PC-3 (cell line): ENCODE measurements around the gene OLFM2. TPM values are rescaled to one million over a fixed set of nuclear protein-coding genes. Genes with fewer than 3 reads are reported as not detected.

ENCODE experiments used
- ATAC-seq: fragments of 200-7000 bp; cut with Tn5 transposase; 2 replicates; pipeline ENCODE4 v1.9.1; 2020; ENCODE audit warnings: mild to moderate bottlenecking, moderate library complexity
- BruUV-seq: library from RNA; stranded (reverse); fragments of 400-500 nt; replicated peaks from 2 replicates; lab custom pipeline; 2021; lab: Mats Ljungman, UMichigan
- CTCF ChIA-PET: fragments of 300-600 bp; sonication (Branson Sonifier 250); formaldehyde crosslinking; loops from one replicate; lab custom pipeline; 2022; ENCODE audit warnings: antibody characterized with exemption; lab: Charles Lee
- POLR2A ChIA-PET: fragments of 300-600 bp; sonication (Branson Sonifier 250); formaldehyde crosslinking; loops from one replicate; lab custom pipeline; 2022; ENCODE audit warnings: antibody characterized with exemption; ENCODE audit not compliant: unreplicated experiment; lab: Charles Lee
- DNase-seq: peaks from one replicate; pipeline ENCODE4 v3.0.0-alpha.2; 2015
- H2AFZ ChIP-seq: fragments of 300-600 bp; sonication (generic); 2 replicates; pipeline ENCODE4 v1.6.0; 2016; ENCODE audit warnings: antibody characterized with exemption, low read length
- H3F3A ChIP-seq: fragments of 300-600 bp; sonication (generic); one replicate; pipeline ENCODE4 v1.6.0; 2017; ENCODE audit warnings: antibody characterized with exemption, low read length, control low read depth, mild to moderate bottlenecking; ENCODE audit not compliant: unreplicated experiment
- H3K27ac ChIP-seq: fragments of 300-600 bp; sonication (generic); 2 replicates; pipeline ENCODE4 v1.5.1; 2016; ENCODE audit warnings: mild to moderate bottlenecking, low read length
- H3K27me3 ChIP-seq: fragments of 300-600 bp; sonication (generic); 2 replicates; pipeline ENCODE4 v1.6.1; 2016; ENCODE audit warnings: low read length, mixed read lengths
- H3K36me3 ChIP-seq: fragments of 300-600 bp; sonication (generic); 2 replicates; pipeline ENCODE4 v1.6.1; 2016; ENCODE audit warnings: low read depth, mixed run types, low read length, mixed read lengths
- H3K4me1 ChIP-seq: fragments of 300-600 bp; sonication (generic); 2 replicates; pipeline ENCODE4 v1.5.1; 2016; ENCODE audit warnings: low read length; ENCODE audit not compliant: insufficient read depth
- H3K4me2 ChIP-seq: fragments of 300-600 bp; sonication (generic); 2 replicates; pipeline ENCODE4 v1.6.0; 2016; ENCODE audit warnings: low read length
- H3K4me3 ChIP-seq: fragments of 300-600 bp; sonication (generic); 2 replicates; pipeline ENCODE4 v1.5.1; 2016; ENCODE audit warnings: mild to moderate bottlenecking, low read length, mixed read lengths
- H3K79me2 ChIP-seq: fragments of 300-600 bp; sonication (generic); 2 replicates; pipeline ENCODE4 v1.6.1; 2017; ENCODE audit warnings: low read length, mixed read lengths
- H3K9ac ChIP-seq: fragments of 300-600 bp; sonication (generic); 2 replicates; pipeline ENCODE4 v1.6.0; 2016; ENCODE audit warnings: mild to moderate bottlenecking, low read length
- H3K9me2 ChIP-seq: fragments of 300-600 bp; sonication (generic); replicated peaks from 2 replicates; pipeline ENCODE4 v1.6.1; 2016; ENCODE audit warnings: mixed run types, low read length, mixed read lengths
- H3K9me3 ChIP-seq: fragments of 300-600 bp; sonication (generic); 2 replicates; pipeline ENCODE4 v1.6.1; 2016; ENCODE audit warnings: low read length, mixed read lengths
- H4K20me1 ChIP-seq: fragments of 300-600 bp; sonication (generic); 2 replicates; pipeline ENCODE4 v1.6.1; 2016; ENCODE audit warnings: low read length, mixed read lengths
- EZH2 ChIP-seq: fragments of 300-600 bp; sonication (generic); IDR thresholded peaks from one replicate; pipeline ENCODE4 v1.6.1; 2017; ENCODE audit warnings: antibody characterized with exemption, mild to moderate bottlenecking, low read length; ENCODE audit not compliant: unreplicated experiment
- EZH2phosphoT487 ChIP-seq: fragments of 300-600 bp; sonication (generic); IDR thresholded peaks from 2 replicates; pipeline ENCODE4 v1.6.1; 2018; ENCODE audit warnings: mild to moderate bottlenecking, antibody characterized with exemption, low read length, borderline replicate concordance
- intact Hi-C: fragments of 100-400 bp; cut with micrococcal nuclease; formaldehyde crosslinking; loops from 2 replicates; pipeline ENCODE4 v1.9.0; 2023
- total RNA-seq: library from RNA; depleted of rRNA; stranded (reverse); fragments of >200 nt; gene quantifications from 2 replicates; pipeline ENCODE4 v1.2.3, GENCODE V29; 2014
- TF ChIP-seq, protein P1 (sequence below): fragments of 300-600 bp; sonication (generic); conservative IDR thresholded peaks from 2 replicates; pipeline ENCODE4 v1.5.1; 2017; ENCODE audit warnings: antibody characterized with exemption, low read depth, mild to moderate bottlenecking, low read length

Gene OLFM2
- total RNA-seq, 1 experiment from 2014 or later: 1.6 TPM

- ATAC-seq: peak; percentile 20
- H3K9me2 ChIP-seq: no peaks in the 10 kb centered on the region
- H2AFZ ChIP-seq: no peak overlapping the region
- intact Hi-C loops: no loop called here
- DNase-seq: no peak
- H3K9me3 ChIP-seq: no peaks in the 10 kb centered on the region
- peaks cover 14% of the 10 kb centered on the region for H3K27me3 ChIP-seq
- no peak for TF ChIP-seq EZH2
- TF ChIP-seq, protein P1, sequence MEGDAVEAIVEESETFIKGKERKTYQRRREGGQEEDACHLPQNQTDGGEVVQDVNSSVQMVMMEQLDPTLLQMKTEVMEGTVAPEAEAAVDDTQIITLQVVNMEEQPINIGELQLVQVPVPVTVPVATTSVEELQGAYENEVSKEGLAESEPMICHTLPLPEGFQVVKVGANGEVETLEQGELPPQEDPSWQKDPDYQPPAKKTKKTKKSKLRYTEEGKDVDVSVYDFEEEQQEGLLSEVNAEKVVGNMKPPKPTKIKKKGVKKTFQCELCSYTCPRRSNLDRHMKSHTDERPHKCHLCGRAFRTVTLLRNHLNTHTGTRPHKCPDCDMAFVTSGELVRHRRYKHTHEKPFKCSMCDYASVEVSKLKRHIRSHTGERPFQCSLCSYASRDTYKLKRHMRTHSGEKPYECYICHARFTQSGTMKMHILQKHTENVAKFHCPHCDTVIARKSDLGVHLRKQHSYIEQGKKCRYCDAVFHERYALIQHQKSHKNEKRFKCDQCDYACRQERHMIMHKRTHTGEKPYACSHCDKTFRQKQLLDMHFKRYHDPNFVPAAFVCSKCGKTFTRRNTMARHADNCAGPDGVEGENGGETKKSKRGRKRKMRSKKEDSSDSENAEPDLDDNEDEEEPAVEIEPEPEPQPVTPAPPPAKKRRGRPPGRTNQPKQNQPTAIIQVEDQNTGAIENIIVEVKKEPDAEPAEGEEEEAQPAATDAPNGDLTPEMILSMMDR: no peak
- TF ChIP-seq EZH2phosphoT487: no peak
- no peaks in the 10 kb centered on the region for H3K36me3 ChIP-seq
- H3K9ac ChIP-seq: peak overlapping the region; percentile 11; the same call in 1 of the 2 replicates
- CTCF ChIA-PET: interaction anchor here (0.9 kb wide), 1 partner anchor 92 kb away, joined by 5 read pairs; no protein-coding TSS in a partner anchor
- no peaks in the 10 kb centered on the region for H3K79me2 ChIP-seq
- peak overlapping the region; percentile 42; the same call in 1 of the 2 replicates for H3K4me3 ChIP-seq
- POLR2A ChIA-PET: no interaction called here
- H3K27ac ChIP-seq: no peak overlapping the region
- H3K4me1 ChIP-seq: peaks cover 5% of the 10 kb centered on the region
- H3K4me2 ChIP-seq: peak overlapping the region; percentile 64
- no peaks in the 10 kb centered on the region for H4K20me1 ChIP-seq
- H3F3A ChIP-seq: no peaks in the 10 kb centered on the region
- BruUV-seq: no TSS peak
Measured at GRCh38 chr19:9935506-9936325, 599 bp downstream of the OLFM2 start.

DNA sequence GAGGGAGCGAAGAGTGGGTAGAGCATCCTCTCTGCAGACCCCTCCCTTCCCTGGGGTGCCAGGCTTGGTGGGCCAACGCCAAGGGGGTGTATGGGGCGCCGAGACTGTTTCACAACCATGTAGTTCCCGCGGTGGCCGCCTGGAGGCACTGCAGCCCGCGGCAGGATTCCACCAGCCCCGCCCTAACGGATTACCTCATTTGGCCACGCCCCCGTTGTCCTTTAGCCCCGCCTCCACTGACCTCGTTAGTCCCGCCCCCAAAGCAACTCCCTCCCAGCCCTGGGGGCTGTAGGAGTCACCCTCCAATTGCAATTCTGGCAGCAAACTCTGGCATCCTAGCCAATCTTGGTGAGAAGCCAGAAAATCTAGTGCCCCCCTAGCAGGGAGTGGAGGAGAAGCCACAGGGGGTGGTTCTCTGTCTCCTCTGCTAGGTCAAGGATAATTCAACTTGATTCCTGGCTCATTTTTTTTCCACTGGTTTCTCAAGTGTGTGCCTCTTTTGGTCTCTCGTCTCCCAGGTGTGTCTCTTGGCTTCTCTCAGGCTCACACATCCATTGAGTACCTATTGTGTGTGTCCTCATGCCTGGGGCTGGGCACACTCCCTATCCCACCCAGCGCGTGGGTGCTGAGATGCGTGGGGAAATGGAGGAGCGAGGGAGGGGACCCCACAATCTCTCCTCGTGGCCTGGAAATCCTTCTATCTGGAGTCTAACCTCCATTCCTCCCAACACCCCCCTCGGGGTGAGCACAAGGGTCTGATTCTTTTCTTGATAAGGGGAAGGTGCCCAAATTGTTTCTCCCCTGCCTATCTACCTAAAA, 2.0 kb downstream of the OLFM2 start:
- Histone ChIP-seq H3K4me3 (no peak overlapping the region), H3K9me3 (no peaks in the 10 kb centered on the region), H3F3A (no peaks in the 10 kb centered on the region), H3K4me1 (peaks cover 5% of the 10 kb centered on the region), H3K27me3 (peaks cover 14% of the 10 kb centered on the region), H3K9ac (no peak overlapping the region), H3K79me2 (no peaks in the 10 kb centered on the region), H3K36me3 (no peaks in the 10 kb centered on the region), H3K4me2 (peak overlapping the region; percentile 19), H4K20me1 (no peaks in the 10 kb centered on the region), H2AFZ (no peak overlapping the region), H3K9me2 (no peaks in the 10 kb centered on the region), H3K27ac (no peak overlapping the region)
- peak; percentile 59 for ATAC-seq
- intact Hi-C loops: loop anchor here (1.0 kb wide), 3 partner anchors 66 to 317 kb away; no protein-coding TSS in a partner anchor
- peak; percentile 89 for DNase-seq
- CTCF ChIA-PET: interaction anchor here (0.9 kb wide), 1 partner anchor 93 kb away, joined by 5 read pairs; no protein-coding TSS in a partner anchor
- no TSS peak for BruUV-seq
- POLR2A ChIA-PET: no interaction called here
- TF ChIP-seq EZH2: no peak
- TF ChIP-seq EZH2phosphoT487: no peak
- TF ChIP-seq, protein P1: peak; percentile 98
